MM.1S (cell line): ENCODE results near the gene ACTRT3.

Source experiments
- DNase-seq: peaks from one replicate; pipeline ENCODE4 v3.0.0-alpha.2; 2015
- H2AFZ ChIP-seq: fragments of 300-600 bp; sonication (generic); 2 replicates; pipeline ENCODE4 v1.6.0; 2016; ENCODE audit warnings: antibody characterized with exemption, low read length
- H3F3A ChIP-seq: fragments of 300-600 bp; sonication (generic); 2 replicates; pipeline ENCODE4 v1.6.1; 2016; ENCODE audit warnings: mild to moderate bottlenecking, antibody characterized with exemption, low read length, moderate library complexity, mixed read lengths; ENCODE audit not compliant: insufficient read depth
- H3K27ac ChIP-seq: fragments of 300-600 bp; sonication (generic); 2 replicates; pipeline ENCODE4 v1.5.1; 2016; ENCODE audit warnings: mild to moderate bottlenecking, low read length
- H3K27me3 ChIP-seq: fragments of 300-600 bp; sonication (generic); replicated peaks from 2 replicates; pipeline ENCODE4 v1.6.0; 2016; ENCODE audit warnings: low read length; ENCODE audit not compliant: insufficient read depth
- H3K36me3 ChIP-seq: fragments of 300-600 bp; sonication (generic); replicated peaks from 2 replicates; pipeline ENCODE4 v1.6.1; 2016; ENCODE audit warnings: mild to moderate bottlenecking, low read length, mixed read lengths; ENCODE audit not compliant: insufficient read depth
- H3K4me1 ChIP-seq: fragments of 300-600 bp; sonication (generic); 2 replicates; pipeline ENCODE4 v1.6.1; 2016; ENCODE audit warnings: low read length, mixed read lengths
- H3K4me2 ChIP-seq: fragments of 300-600 bp; sonication (generic); 2 replicates; pipeline ENCODE4 v1.6.0; 2016; ENCODE audit warnings: low read depth, low read length
- H3K4me3 ChIP-seq: fragments of 300-600 bp; sonication (generic); 2 replicates; pipeline ENCODE4 v1.5.1; 2016; ENCODE audit warnings: low read length, mixed read lengths
- H3K79me2 ChIP-seq: fragments of 300-600 bp; sonication (generic); 2 replicates; pipeline ENCODE4 v1.6.1; 2016; ENCODE audit warnings: mixed run types, low read length, mixed read lengths
- H3K9ac ChIP-seq: fragments of 300-600 bp; sonication (generic); 2 replicates; pipeline ENCODE4 v1.6.1; 2016; ENCODE audit warnings: low read length, mixed read lengths
- H3K9me2 ChIP-seq: fragments of 300-600 bp; sonication (generic); replicated peaks from 2 replicates; pipeline ENCODE4 v1.6.1; 2016; ENCODE audit warnings: mild to moderate bottlenecking, low read length, mixed read lengths; ENCODE audit not compliant: insufficient read depth
- H3K9me3 ChIP-seq: fragments of 300-600 bp; sonication (generic); replicated peaks from 2 replicates; pipeline ENCODE4 v1.6.1; 2016; ENCODE audit warnings: mild to moderate bottlenecking, low read length, mixed read lengths; ENCODE audit not compliant: insufficient read depth
- H4K20me1 ChIP-seq: fragments of 300-600 bp; sonication (generic); 2 replicates; pipeline ENCODE4 v1.6.1; 2016; ENCODE audit warnings: mild to moderate bottlenecking, low read length, moderate library complexity, mixed read lengths; ENCODE audit not compliant: insufficient read depth
- EZH2 ChIP-seq: fragments of 300-600 bp; sonication (generic); optimal IDR thresholded peaks from 2 replicates; pipeline ENCODE3; 2017; ENCODE audit warnings: low read depth, mild to moderate bottlenecking, antibody characterized with exemption, low read length, mixed read lengths
- EZH2phosphoT487 ChIP-seq: fragments of 300-600 bp; sonication (generic); IDR thresholded peaks from 2 replicates; pipeline ENCODE4 v1.6.1; 2018; ENCODE audit warnings: antibody characterized with exemption, low read length
- TF ChIP-seq, protein P1 (sequence below): fragments of 300-600 bp; sonication (generic); IDR thresholded peaks from 2 replicates; pipeline ENCODE4 v1.5.1; 2016; ENCODE audit warnings: antibody characterized with exemption, low read length, mixed read lengths

ACTRT3 gene

DNA sequence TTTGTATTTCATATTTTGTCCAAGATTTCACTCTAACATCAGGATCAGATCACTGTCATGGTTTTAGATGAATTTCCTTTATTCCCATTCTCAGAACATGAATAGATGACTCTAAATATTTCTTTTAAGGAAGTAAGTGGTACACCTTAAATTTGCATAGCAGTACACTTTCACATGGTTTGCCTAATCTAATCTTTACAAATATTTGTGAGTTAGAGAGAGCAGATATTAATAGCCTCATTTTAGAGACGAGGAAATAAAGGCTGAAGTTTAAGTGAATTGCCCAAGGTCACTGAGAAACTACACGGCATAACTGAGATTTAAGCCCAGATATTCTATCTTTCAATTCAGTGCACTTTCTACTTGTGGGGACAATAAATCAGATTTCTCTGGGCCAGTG, 18.7 kb downstream of the ACTRT3 start:
- H3K79me2 ChIP-seq: no peaks in the 10 kb centered on the region
- H3K4me2 ChIP-seq: no peak overlapping the region
- TF ChIP-seq EZH2 (no peak), EZH2phosphoT487 (no peak)
- TF ChIP-seq, protein P1, sequence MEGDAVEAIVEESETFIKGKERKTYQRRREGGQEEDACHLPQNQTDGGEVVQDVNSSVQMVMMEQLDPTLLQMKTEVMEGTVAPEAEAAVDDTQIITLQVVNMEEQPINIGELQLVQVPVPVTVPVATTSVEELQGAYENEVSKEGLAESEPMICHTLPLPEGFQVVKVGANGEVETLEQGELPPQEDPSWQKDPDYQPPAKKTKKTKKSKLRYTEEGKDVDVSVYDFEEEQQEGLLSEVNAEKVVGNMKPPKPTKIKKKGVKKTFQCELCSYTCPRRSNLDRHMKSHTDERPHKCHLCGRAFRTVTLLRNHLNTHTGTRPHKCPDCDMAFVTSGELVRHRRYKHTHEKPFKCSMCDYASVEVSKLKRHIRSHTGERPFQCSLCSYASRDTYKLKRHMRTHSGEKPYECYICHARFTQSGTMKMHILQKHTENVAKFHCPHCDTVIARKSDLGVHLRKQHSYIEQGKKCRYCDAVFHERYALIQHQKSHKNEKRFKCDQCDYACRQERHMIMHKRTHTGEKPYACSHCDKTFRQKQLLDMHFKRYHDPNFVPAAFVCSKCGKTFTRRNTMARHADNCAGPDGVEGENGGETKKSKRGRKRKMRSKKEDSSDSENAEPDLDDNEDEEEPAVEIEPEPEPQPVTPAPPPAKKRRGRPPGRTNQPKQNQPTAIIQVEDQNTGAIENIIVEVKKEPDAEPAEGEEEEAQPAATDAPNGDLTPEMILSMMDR: no peak

DNA sequence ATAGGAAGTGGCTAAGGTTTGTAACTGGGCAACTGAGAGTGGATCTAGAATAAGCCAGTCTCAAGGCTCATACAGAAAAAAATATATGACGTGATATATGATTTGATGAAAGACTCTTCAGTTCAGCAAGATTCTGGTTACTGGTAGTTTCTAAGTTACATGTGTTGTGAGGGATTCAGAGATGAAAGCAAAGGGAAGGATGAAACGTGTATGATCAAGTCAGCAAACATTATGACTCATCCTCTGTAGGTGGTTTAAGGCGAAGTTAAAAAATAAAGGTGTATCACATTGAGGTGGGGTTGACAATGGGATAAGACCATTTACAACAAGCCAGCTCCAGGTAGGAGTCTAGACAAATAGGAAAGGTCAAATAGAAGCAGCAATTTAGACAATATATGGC, 20.7 kb downstream of the ACTRT3 start:
- peaks cover 9% of the 10 kb centered on the region; the same call in 1 of the 2 replicates for H3F3A ChIP-seq
- H3K4me2 ChIP-seq: no peak overlapping the region

More for the DNA sequence above, 18.7 kb downstream of the ACTRT3 start:
- Histone ChIP-seq H2AFZ (no peak overlapping the region), H3K4me1 (peaks cover 14% of the 10 kb centered on the region), H3K36me3 (no peaks in the 10 kb centered on the region), H3F3A (peaks cover 9% of the 10 kb centered on the region; the same call in 1 of the 2 replicates), H3K27ac (no peak overlapping the region), H3K9me2 (no peaks in the 10 kb centered on the region), H3K27me3 (no peaks in the 10 kb centered on the region), H3K4me3 (no peak overlapping the region), H3K9me3 (no peaks in the 10 kb centered on the region), H4K20me1 (no peaks in the 10 kb centered on the region), H3K9ac (no peak overlapping the region)
- no peak for DNase-seq

DNA sequence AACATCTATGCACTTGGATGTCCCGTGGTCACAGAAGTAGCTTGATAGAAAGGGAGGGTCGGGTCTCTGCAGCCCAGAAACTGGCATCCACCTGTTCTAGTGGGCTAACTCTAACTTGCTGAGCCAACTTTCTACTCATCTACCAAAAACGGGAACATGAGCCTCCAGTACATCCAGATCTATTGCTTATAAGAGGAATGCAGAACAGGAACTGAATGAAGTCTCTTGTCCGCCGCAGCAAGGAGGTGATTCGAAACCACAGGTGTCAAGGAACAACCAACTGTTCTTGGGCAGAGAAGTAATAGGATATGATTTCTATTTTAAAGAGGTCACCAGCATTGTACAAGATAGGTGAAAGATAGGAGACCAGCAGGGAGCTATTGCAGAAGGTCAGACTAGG, 22.4 kb downstream of the ACTRT3 start:
- H4K20me1 ChIP-seq: no peaks in the 10 kb centered on the region
- H3K9ac ChIP-seq: no peak overlapping the region
- no peaks in the 10 kb centered on the region for H3K27me3 ChIP-seq
- H3K4me3 ChIP-seq: no peak overlapping the region
- no peaks in the 10 kb centered on the region for H3K36me3 ChIP-seq
- TF ChIP-seq EZH2phosphoT487: no peak
- no peak for TF ChIP-seq EZH2
- TF ChIP-seq, protein P1: no peak
- no peaks in the 10 kb centered on the region for H3K9me3 ChIP-seq
- no peak overlapping the region for H3K27ac ChIP-seq
- no peak overlapping the region for H2AFZ ChIP-seq
- H3K4me1 ChIP-seq: peaks cover 14% of the 10 kb centered on the region
- H3K9me2 ChIP-seq: no peaks in the 10 kb centered on the region
- H3K4me2 ChIP-seq: no peak overlapping the region
- H3F3A ChIP-seq: peaks cover 9% of the 10 kb centered on the region; the same call in 1 of the 2 replicates
- H3K79me2 ChIP-seq: no peaks in the 10 kb centered on the region
- no peak for DNase-seq

More for the DNA sequence above, 20.7 kb downstream of the ACTRT3 start:
- Histone ChIP-seq H3K9ac (no peak overlapping the region), H3K79me2 (no peaks in the 10 kb centered on the region), H3K4me1 (peaks cover 14% of the 10 kb centered on the region), H3K27ac (no peak overlapping the region), H3K27me3 (no peaks in the 10 kb centered on the region), H4K20me1 (no peaks in the 10 kb centered on the region), H3K36me3 (no peaks in the 10 kb centered on the region), H2AFZ (no peak overlapping the region), H3K9me3 (no peaks in the 10 kb centered on the region), H3K4me3 (no peak overlapping the region), H3K9me2 (no peaks in the 10 kb centered on the region)
- DNase-seq: no peak
- TF ChIP-seq EZH2 (no peak), EZH2phosphoT487 (no peak)
- TF ChIP-seq, protein P1: no peak
